GM08714 (cell line): ENCODE data around the gene DTX1.

Experiments used
- H3K4me3 ChIP-seq: fragments of 200-500 bp; sonication (Bioruptor generic); 2 replicates; pipeline ENCODE4 v1.5.1; 2014; ENCODE audit warnings: mild to moderate bottlenecking, low read length, inconsistent platforms
- ZNF274 ChIP-seq: IDR thresholded peaks from 2 replicates; pipeline ENCODE4 v1.6.1; 2012; ENCODE audit warnings: mild to moderate bottlenecking, low read depth, low read length

The DTX1 gene

GRCh38 chr12:113072136-113072535, 15.6 kb downstream of the DTX1 start:
- H3K4me3 ChIP-seq: no peak overlapping the region
- TF ChIP-seq ZNF274: no peak

GRCh38 chr12:113073586-113073985, 17.1 kb downstream of the DTX1 start:
- no peak for TF ChIP-seq ZNF274
- H3K4me3 ChIP-seq: no peak overlapping the region

- no peak overlapping the region for H3K4me3 ChIP-seq
- no peak for TF ChIP-seq ZNF274
Observed at GRCh38 chr12:113075137-113075683, 18.7 kb downstream of the DTX1 start.

GRCh38 chr12:113077057-113077858, 20.7 kb downstream of the DTX1 start:
- H3K4me3 ChIP-seq: no peak overlapping the region
- no peak for TF ChIP-seq ZNF274

GRCh38 chr12:113077859-113078255, 21.3 kb downstream of the DTX1 start:
- no peak for TF ChIP-seq ZNF274
- no peak overlapping the region for H3K4me3 ChIP-seq

GRCh38 chr12:113081873-113082272, 25.3 kb downstream of the DTX1 start:
- H3K4me3 ChIP-seq: no peak overlapping the region

GRCh38 chr12:113082486-113083148, 26.1 kb downstream of the DTX1 start:
- TF ChIP-seq ZNF274: no peak

More at GRCh38 chr12:113081873-113082272, 25.3 kb downstream of the DTX1 start:
- TF ChIP-seq ZNF274: no peak

GRCh38 chr12:113083863-113084435, 27.4 kb downstream of the DTX1 start:
- TF ChIP-seq ZNF274: no peak
- no peak overlapping the region for H3K4me3 ChIP-seq

More at GRCh38 chr12:113082486-113083148, 26.1 kb downstream of the DTX1 start:
- no peak overlapping the region for H3K4me3 ChIP-seq

GRCh38 chr12:113086249-113087164, 30.0 kb downstream of the DTX1 start:
- no peak overlapping the region; the same call in 1 of the 2 replicates for H3K4me3 ChIP-seq
- no peak for TF ChIP-seq ZNF274

- no peak for TF ChIP-seq ZNF274
- no peak overlapping the region; the same call in 1 of the 2 replicates for H3K4me3 ChIP-seq
Observed at GRCh38 chr12:113087193-113087592, 30.7 kb downstream of the DTX1 start.

- no peak for TF ChIP-seq ZNF274
- H3K4me3 ChIP-seq: no peak overlapping the region
Observed at GRCh38 chr12:113088037-113088436, 31.5 kb downstream of the DTX1 start.

- no peak overlapping the region for H3K4me3 ChIP-seq
- no peak for TF ChIP-seq ZNF274
Observed at GRCh38 chr12:113088971-113089756, 32.6 kb downstream of the DTX1 start.

GRCh38 chr12:113089839-113090238, 33.3 kb downstream of the DTX1 start:
- H3K4me3 ChIP-seq: no peak overlapping the region
- no peak for TF ChIP-seq ZNF274
